ENCODE results near the gene BATF2.
"Not testable (repeated sequence)": the region's sequence is repeated elsewhere in the genome, so short reads cannot be mapped to it uniquely, and the experiment has no call there.

The BATF2 gene

GRCh38 chr11:64987998-64988854, 8.5 kb downstream of the BATF2 start:
- TF ChIP-seq CTCF (IDR thresholded peaks at IDR 0.05; ENCODE audit: low read depth, low read length): no peak

GRCh38 chr11:64983339-64983738, 13.4 kb downstream of the BATF2 start:
- not testable (repeated sequence) for DNase-seq; H3K27me3 ChIP-seq; H3K4me1 ChIP-seq; H3K4me3 ChIP-seq (ENCODE audit: low read depth, low read length); H3K9me3 ChIP-seq; H3K36me3 ChIP-seq

More at GRCh38 chr11:64987998-64988854, 8.5 kb downstream of the BATF2 start:
- H3K27me3 ChIP-seq: no peaks in the 10 kb centered on the region
- H3K9me3 ChIP-seq: no peaks in the 10 kb centered on the region
- H3K4me3 ChIP-seq (ENCODE audit: low read depth, low read length): no peak overlapping the region
- DNase-seq: no peak
- no peaks in the 10 kb centered on the region for H3K36me3 ChIP-seq
- 0 out of 2 replicates have a peak, but pooled peaks cover 3% of the 10 kb centered on the region for H3K4me1 ChIP-seq

GRCh38 chr11:64976651-64977050, 20.1 kb downstream of the BATF2 start:
- Histone ChIP-seq H3K36me3 (no peaks in the 10 kb centered on the region), H3K9me3 (no peaks in the 10 kb centered on the region), H3K4me3 (ENCODE audit: low read depth, low read length) (no peak overlapping the region), H3K27me3 (no peaks in the 10 kb centered on the region), H3K4me1 (no peaks in the 10 kb centered on the region)
- no peak for TF ChIP-seq CTCF (IDR thresholded peaks at IDR 0.05; ENCODE audit: low read depth, low read length)
- DNase-seq: no peak

GRCh38 chr11:64974124-64974523, 22.6 kb downstream of the BATF2 start:
- Histone ChIP-seq H3K36me3 (no peaks in the 10 kb centered on the region), H3K9me3 (no peaks in the 10 kb centered on the region), H3K4me3 (ENCODE audit: low read depth, low read length) (no peak overlapping the region), H3K27me3 (no peaks in the 10 kb centered on the region), H3K4me1 (no peaks in the 10 kb centered on the region)
- no peak for TF ChIP-seq CTCF (IDR thresholded peaks at IDR 0.05; ENCODE audit: low read depth, low read length)
- DNase-seq: no peak

GRCh38 chr11:64971421-64972233, 25.1 kb downstream of the BATF2 start, which contains the start of gene MAJIN:
TSS of gene MAJIN (minus strand) at chr11:64972108. CDS start at chr11:64959405, 12,703 bp downstream.
- no peaks in the 10 kb centered on the region for H3K27me3 ChIP-seq
- H3K4me3 ChIP-seq (ENCODE audit: low read depth, low read length): no peak within 1 kb of the TSS
- no peaks in the 10 kb centered on the region for H3K36me3 ChIP-seq
- TF ChIP-seq CTCF (IDR thresholded peaks at IDR 0.05; ENCODE audit: low read depth, low read length): no peak
- no peaks in the 10 kb centered on the region for H3K9me3 ChIP-seq
- no peaks in the 10 kb centered on the region for H3K4me1 ChIP-seq
- DNase-seq: no peak

GRCh38 chr11:64970731-64971151, 26.0 kb downstream of the BATF2 start:
- no peak for TF ChIP-seq CTCF (IDR thresholded peaks at IDR 0.05; ENCODE audit: low read depth, low read length)
- Histone ChIP-seq H3K36me3 (no peaks in the 10 kb centered on the region), H3K9me3 (no peaks in the 10 kb centered on the region), H3K4me1 (no peaks in the 10 kb centered on the region), H3K27me3 (no peaks in the 10 kb centered on the region), H3K4me3 (ENCODE audit: low read depth, low read length) (no peak overlapping the region)
- no peak for DNase-seq
